Uterus (tissue), 4 donors: ENCODE data around the gene BCLAF1. TPM values are rescaled to one million over a fixed set of nuclear protein-coding genes. Genes with fewer than 3 reads are reported as not detected.

Source experiments
- DNase-seq, 2 donors: peaks; one replicate each; pipeline ENCODE4 v3.0.0-alpha.2; 2019 to 2020
- H3K27ac ChIP-seq, 2 donors: fragments of 200-600 bp; sonication (generic); 1 replicate in 1 of 2; 2 replicates in 1 of 2; pipeline ENCODE4 v1.5.1; 2016 to 2018
- H3K27me3 ChIP-seq, 2 donors: fragments of 200-600 bp; sonication (generic); one replicate each; pipeline ENCODE4 v1.5.1; 2018 to 2019; ENCODE audit warnings: control low read depth in 1 of 2
- H3K36me3 ChIP-seq, 2 donors: fragments of 200-600 bp; sonication (generic); one replicate each; pipeline ENCODE4 v1.5.1; 2019; ENCODE audit warnings: control low read depth in 1 of 2
- H3K4me1 ChIP-seq, 2 donors: fragments of 200-600 bp; sonication (generic); one replicate each; pipeline ENCODE4 v1.5.1; 2018 to 2019; ENCODE audit warnings: control low read depth in 1 of 2
- H3K4me3 ChIP-seq, 2 donors: fragments of 200-600 bp; sonication (generic); 1 replicate in 1 of 2; 2 replicates in 1 of 2; pipeline ENCODE4 v1.5.1; 2018 to 2019; ENCODE audit warnings: mild to moderate bottlenecking in 1 of 2
- H3K9me3 ChIP-seq, 2 donors: fragments of 200-600 bp; sonication (generic); one replicate each; pipeline ENCODE4 v1.5.1; 2019; ENCODE audit warnings: control low read depth in 1 of 2
- POLR2A ChIP-seq, 2 donors: fragments of 450-650 bp; IDR thresholded peaks; one replicate each; pipeline ENCODE4 v1.6.1; 2016; ENCODE audit warnings: antibody characterized with exemption in 2 of 2, mild to moderate bottlenecking in 1 of 2, moderate library complexity in 1 of 2
- intact Hi-C: fragments of 100-400 bp; cut with DNase I; formaldehyde crosslinking; loops from one replicate; pipeline ENCODE4 v1.15.1; 2023; ENCODE audit warnings: low total_unique reads
- total RNA-seq, 4 donors: library from RNA; depleted of rRNA in 3 of 4; stranded (reverse); fragments of >200 nt in 3 of 4; gene quantifications; one replicate each; pipeline versions ENCODE4 v1.1.0 to v1.2.4, GENCODE V29; 2014 to 2023
- TF ChIP-seq, protein P1 (sequence below), 4 experiments: fragments of 200-600 bp in 2 of 4; fragments of 450-650 bp in 2 of 4; sonication (generic) in 2 of 4; IDR thresholded peaks; one replicate each; pipeline ENCODE4 v1.5.1; 2016 to 2019; ENCODE audit warnings: antibody characterized with exemption in 4 of 4, mild to moderate bottlenecking in 2 of 4, moderate library complexity in 1 of 4
- donor health status: DM: yes; HTN: yes; CAD: no.

Gene BCLAF1
- total RNA-seq, 4 donors from 2014 or later = 34.6 to 237 (median 211) TPM

DNA sequence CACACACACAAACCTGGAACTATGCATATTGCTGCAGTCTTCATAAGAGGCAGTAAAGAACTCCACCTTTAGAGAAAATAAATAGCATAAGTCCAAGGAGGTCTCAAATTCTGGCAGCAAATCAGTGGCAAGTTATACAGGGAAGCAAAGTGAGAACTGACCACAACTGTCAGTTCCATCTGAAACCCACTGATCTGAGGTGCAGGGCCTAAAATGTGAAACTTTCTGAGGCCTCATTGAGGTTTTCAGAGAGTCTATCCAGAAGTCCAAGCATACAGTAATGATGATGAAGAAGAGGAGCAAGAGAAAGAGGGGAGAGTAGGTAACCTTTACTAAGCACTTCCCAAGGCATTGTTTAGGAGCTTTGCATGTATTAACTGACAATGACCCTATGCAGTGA lies 75.8 kb downstream of the BCLAF1 start:
- intact Hi-C loops = no loop called here
- H3K27me3 ChIP-seq = no peaks in the 10 kb centered on the region
- no peak overlapping the region for H3K4me3 ChIP-seq
- TF ChIP-seq POLR2A (IDR thresholded peaks at IDR 0.05) = no peak
- TF ChIP-seq, protein P1, sequence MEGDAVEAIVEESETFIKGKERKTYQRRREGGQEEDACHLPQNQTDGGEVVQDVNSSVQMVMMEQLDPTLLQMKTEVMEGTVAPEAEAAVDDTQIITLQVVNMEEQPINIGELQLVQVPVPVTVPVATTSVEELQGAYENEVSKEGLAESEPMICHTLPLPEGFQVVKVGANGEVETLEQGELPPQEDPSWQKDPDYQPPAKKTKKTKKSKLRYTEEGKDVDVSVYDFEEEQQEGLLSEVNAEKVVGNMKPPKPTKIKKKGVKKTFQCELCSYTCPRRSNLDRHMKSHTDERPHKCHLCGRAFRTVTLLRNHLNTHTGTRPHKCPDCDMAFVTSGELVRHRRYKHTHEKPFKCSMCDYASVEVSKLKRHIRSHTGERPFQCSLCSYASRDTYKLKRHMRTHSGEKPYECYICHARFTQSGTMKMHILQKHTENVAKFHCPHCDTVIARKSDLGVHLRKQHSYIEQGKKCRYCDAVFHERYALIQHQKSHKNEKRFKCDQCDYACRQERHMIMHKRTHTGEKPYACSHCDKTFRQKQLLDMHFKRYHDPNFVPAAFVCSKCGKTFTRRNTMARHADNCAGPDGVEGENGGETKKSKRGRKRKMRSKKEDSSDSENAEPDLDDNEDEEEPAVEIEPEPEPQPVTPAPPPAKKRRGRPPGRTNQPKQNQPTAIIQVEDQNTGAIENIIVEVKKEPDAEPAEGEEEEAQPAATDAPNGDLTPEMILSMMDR (IDR thresholded peaks at IDR 0.05) = no peak
- no peaks in the 10 kb centered on the region for H3K9me3 ChIP-seq
- no peak for DNase-seq
- no peak overlapping the region for H3K27ac ChIP-seq
- no peaks in the 10 kb centered on the region for H3K36me3 ChIP-seq
- no peaks in the 10 kb centered on the region for H3K4me1 ChIP-seq

DNA sequence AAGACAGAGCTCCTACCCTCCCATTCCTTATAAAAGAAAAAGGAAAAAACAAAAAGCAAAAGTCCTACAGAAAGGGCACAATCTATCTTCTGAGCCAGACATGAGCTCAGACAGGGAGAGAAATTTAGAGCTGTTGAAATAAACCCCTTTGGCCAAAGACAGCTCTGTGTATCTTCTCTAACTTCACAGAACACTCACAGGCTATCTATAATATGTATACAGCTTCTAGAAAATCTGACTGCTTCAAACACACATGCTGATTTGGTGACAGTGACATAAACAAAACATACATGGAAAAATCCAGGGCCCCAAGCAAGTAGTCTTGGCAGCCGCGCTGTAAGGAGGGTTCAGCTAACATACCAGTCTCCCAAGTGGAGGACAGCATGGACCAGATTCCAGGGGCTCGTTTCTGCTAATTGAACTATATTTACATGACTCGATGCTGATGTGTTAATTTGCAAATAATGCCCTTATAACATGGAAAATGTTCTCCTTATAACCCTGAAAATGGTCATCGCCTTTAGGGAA lies 76.6 kb downstream of the BCLAF1 start:
- Histone ChIP-seq H3K4me1 (no peaks in the 10 kb centered on the region), H3K27ac (no peak overlapping the region), H3K27me3 (no peaks in the 10 kb centered on the region), H3K9me3 (no peaks in the 10 kb centered on the region), H3K36me3 (no peaks in the 10 kb centered on the region), H3K4me3 (no peak overlapping the region)
- TF ChIP-seq POLR2A (IDR thresholded peaks at IDR 0.05) = no peak
- TF ChIP-seq, protein P1 (IDR thresholded peaks at IDR 0.05) = no peak
- intact Hi-C loops = no loop called here
- DNase-seq = no peak

- no peak for DNase-seq
- Histone ChIP-seq H3K4me1 (no peaks in the 10 kb centered on the region), H3K27me3 (no peaks in the 10 kb centered on the region), H3K36me3 (no peaks in the 10 kb centered on the region), H3K4me3 (no peak overlapping the region), H3K9me3 (no peaks in the 10 kb centered on the region), H3K27ac (no peak overlapping the region)
- TF ChIP-seq, protein P1 (IDR thresholded peaks at IDR 0.05) = no peak
- intact Hi-C loops = no loop called here
Measured at GRCh38 chr6:136212608-136213007, 77.0 kb downstream of the BCLAF1 start.

DNA sequence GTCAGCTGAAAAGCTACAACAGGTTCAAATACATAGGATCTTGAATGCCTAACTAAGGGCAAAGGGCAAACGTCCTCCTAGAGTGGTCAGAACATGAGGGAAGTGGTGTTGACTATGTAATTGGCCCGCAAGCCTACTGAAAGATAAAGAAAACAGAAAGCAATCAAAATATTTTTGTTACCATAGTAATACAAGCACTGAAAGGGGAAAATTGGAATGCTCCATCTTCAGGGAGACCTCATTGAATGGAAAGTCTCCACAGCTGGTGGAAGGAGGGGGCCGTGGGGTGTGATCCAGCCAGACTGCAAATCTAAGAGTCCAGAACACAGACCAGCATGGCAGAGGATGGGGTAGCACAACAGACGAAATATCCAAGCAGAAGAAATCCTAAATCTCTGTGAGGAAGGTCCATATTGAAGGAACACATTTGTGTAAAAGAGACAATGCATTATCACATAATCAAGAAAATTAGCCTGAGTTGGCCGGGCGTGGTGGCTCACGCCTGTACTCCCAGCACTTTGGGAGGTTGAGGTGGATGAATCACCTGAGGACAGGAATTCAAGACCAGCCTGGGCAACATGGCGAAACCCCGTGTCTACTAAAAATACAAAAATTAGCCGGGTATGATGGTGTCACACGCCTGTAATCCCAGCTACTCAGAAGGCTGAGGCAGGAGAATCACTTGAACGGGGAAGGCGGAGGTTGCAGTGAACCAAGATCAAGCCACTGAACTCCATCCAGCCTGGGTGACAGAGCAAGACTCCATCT lies 79.1 kb downstream of the BCLAF1 start:
- Histone ChIP-seq H3K27ac (no peak overlapping the region), H3K4me3 (no peak overlapping the region), H3K27me3 (no peaks in the 10 kb centered on the region), H3K9me3 (no peaks in the 10 kb centered on the region), H3K4me1 (no peaks in the 10 kb centered on the region), H3K36me3 (no peaks in the 10 kb centered on the region)
- intact Hi-C loops = no loop called here
- TF ChIP-seq, protein P1 (IDR thresholded peaks at IDR 0.05) = no peak
- no peak for TF ChIP-seq POLR2A (IDR thresholded peaks at IDR 0.05)
- DNase-seq = no peak

DNA sequence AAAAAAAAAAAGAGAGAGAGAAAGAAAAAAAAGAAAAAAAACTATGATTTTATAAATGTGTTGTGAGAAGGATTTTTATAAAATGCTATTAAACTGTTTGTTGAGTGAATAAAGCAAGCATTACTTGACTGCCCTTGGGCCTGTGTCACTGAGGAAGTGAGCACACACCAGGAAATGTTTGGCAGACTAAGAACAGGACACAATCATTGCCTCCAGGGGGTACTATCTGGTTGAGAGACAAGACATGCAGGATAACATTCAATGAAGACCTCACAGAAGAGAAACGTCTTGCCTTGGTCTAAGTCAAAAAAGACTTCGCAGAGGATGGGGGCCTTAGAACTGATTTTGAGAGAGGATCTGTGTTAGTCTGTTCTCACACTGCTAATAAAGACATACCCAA lies 80.2 kb downstream of the BCLAF1 start:
- intact Hi-C loops = no loop called here
- Histone ChIP-seq H3K27ac (no peak overlapping the region), H3K4me1 (no peaks in the 10 kb centered on the region), H3K27me3 (no peaks in the 10 kb centered on the region), H3K4me3 (no peak overlapping the region), H3K36me3 (no peaks in the 10 kb centered on the region), H3K9me3 (no peaks in the 10 kb centered on the region)
- DNase-seq = no peak
- TF ChIP-seq, protein P1 (IDR thresholded peaks at IDR 0.05) = no peak
- TF ChIP-seq POLR2A (IDR thresholded peaks at IDR 0.05) = no peak
